Amygdala (tissue), 56 donors: ENCODE results near the gene TMEM240.
"Not testable (repeated sequence)": the region's sequence is repeated elsewhere in the genome, so short reads cannot be mapped to it uniquely, and the experiment has no call there.

ENCODE experiments used
- DNase-seq, 56 donors: peaks; one replicate each; lab custom pipeline; 2025; lab: John Stamatoyannopoulos, UW

Gene TMEM240

DNA sequence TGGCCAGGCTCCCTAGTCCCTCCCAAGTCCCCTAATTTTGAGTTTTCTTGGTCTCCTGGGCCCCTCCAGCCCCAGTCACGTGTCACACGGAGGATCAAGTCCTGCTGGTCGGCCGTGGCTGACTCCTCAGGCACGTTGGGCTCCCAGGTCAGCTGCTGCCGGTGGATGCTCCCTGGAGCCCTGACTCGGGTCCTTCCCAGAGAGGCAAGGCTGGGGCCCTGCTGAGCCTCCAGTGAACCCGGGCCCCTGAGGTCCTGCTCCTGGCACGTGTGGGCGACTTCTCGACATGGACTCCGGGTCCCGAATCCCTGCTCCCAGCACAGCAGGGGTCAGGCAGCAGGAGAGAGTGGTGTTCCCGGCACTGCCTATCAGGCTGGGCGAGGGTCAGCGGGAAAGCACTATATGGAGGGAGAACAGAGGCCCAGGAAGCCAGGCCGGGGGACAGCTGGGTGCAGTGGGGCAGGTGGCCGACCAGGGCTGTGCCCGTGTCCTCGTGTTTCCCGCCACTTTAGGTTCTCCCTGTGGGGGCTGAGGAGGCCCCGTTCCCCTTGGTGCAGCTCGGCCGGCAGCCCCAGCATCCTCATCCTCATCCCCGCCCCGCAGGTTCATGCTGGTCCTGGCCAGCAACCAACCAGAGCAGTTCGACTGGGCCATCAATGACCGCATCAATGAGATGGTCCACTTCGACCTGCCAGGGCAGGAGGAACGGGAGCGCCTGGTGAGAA is 13.2 kb downstream of the TMEM240 start:
- DNase-seq, result no peak

GRCh38 chr1:1526476-1526875 is 13.9 kb downstream of the TMEM240 start:
- DNase-seq, result not testable (repeated sequence)

DNA sequence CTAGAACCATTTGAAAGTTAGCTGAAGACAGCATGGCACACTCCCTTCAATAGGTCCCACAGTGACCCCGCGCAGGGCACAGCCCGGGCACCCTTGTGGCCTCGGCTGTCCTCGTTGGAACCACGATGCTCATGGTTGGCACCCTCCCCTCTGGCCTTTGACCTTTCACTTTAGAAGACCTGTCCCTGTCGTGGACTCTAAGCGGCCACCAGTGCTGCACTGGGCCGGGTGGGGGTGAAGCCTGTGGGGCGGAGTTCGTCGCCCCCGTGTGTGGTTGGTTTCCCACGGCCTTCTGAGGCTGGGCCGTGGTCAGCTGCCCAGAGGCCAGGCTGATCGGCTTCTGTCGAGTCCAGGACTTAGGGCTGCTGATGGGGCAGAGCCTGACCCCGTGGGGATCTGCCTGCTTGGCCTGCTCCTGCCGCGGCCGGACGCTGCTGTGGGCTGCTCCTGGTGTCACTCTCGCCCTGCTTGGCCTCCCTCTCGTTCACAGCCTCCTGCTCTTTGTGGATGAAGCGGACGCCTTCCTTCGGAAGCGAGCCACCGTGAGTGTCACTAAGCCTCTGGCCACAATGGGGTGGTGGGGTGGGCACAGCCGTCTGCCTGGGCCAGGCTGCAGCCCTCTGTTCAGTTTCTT is 15.6 kb downstream of the TMEM240 start:
- DNase-seq, result not testable (repeated sequence)

DNA sequence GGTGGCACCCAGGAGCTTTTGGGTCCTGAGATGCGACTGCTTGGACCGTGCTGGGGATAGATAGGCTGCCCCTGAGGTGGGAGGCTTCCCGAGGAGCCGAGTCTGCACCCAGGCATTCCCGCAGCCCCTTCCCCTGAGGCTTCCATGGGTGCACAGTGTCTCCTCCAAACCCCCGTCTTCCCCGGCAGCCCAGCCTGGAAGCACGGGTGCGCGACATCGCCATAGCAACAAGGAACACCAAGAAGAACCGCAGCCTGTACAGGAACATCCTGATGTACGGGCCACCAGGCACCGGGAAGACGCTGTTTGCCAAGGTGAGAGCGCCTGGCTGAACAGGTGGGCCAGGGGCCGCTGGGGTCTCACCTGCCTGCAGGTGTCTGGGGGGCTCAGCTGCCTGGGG is 16.8 kb downstream of the TMEM240 start:
- not testable (repeated sequence) for DNase-seq

- DNase-seq, result not testable (repeated sequence)
These were observed 17.2 kb downstream of the TMEM240 start for GRCh38 chr1:1523226-1523625.

GRCh38 chr1:1522536-1522935 is 17.9 kb downstream of the TMEM240 start:
- DNase-seq, result not testable (repeated sequence)

DNA sequence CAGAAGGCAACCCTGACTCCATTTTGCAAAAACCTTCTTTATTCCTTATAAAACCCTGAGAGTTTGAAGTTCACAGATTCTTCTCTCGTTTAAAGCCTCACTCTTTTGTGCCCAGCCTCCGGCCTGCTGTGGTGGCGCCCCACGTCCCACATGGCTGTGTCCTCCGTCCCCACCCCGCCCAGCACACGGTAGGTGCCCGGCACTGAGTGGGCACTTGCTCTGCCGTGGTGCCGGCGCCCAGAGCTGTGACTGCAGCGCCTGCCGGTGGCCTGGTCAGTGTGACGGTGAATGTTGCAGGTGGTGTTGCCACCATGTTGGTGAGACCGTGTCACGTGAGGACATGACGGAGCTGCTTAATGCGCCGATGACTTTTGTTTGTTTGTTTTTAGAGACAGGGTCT is 19.1 kb downstream of the TMEM240 start:
- DNase-seq, result no peak

- not testable (repeated sequence) for DNase-seq
These were observed 20.5 kb downstream of the TMEM240 start for GRCh38 chr1:1519805-1520505.

DNA sequence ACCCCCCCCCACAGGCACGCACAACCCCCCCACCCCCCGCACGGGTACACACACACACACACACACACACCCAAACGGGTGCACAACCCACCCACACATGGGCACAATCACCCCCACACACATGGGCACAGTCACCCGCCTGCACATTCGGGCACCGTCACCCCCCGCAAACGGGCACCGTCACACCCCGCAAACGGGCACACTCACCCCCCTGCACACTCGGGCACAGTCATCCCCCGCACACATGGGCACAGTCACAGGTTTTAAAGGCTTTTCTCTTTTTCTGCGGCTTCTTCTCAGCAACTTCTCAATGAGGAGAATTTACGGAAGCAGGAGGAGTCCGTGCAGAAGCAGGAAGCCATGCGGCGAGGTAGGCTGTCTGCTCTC is 21.8 kb downstream of the TMEM240 start:
- not testable (repeated sequence) for DNase-seq

- no peak for DNase-seq
These were observed 22.3 kb downstream of the TMEM240 start for GRCh38 chr1:1517973-1518620.

DNA sequence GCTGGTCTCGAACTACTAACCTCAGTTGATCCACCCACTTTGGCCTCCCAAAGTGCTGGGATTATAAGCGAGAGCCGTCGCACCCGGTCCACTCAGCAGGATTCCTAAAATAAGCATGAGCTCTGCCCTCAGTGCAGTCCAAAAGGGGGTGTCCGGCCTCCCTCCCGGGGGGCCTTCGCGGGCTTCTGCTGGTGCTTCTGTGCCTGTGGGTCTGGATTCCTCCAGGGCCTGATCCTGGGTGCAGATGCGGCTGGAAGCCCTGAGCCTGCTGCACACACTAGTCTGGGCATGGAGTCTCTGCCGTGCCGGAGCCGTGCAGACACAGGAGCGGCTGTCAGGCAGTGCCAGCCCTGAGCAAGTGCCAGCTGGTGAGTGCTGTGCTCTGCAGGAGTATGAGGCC is 23.5 kb downstream of the TMEM240 start:
- DNase-seq, result not testable (repeated sequence)

DNA sequence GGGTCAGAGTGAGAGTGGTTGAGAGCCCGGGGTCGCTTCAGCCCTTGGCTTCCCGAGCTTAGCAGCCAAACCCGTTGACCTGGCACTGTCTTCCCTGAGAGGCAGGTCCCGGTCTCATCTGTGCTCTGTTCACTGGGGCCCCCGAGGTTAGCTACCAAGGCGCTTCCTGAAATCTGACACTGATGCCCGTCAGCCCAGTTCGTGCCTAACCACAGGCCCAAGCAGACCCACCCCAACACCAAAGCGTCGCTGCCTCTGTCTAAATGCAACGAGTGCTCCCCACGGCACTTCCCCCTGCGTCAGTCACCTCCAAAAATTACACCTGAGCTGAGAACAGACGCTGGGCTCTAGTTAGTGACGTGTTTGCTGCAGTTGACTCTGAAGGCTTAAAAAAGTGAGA is 26.0 kb downstream of the TMEM240 start:
- not testable (repeated sequence) for DNase-seq

DNA sequence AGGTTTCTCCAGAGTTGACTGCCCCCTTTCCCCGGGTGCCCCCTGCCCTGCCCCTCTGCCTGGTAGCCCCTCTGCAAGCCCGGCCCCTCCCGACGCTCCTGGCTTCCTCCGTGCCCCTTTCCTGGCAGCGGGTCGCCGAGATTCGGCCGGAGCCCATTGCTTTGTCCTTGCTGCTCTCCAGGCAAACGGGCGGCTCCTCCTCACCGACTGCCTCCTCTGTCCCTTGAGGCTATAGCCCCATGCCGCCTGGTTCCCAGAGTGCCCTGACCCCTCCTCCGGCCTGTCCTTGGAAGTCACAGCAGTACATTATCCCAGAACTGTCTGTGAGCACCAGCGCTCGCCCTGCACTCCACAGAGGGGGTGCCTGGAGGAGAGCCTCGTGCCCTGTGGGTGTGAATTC is 26.7 kb downstream of the TMEM240 start:
- DNase-seq, result not testable (repeated sequence)

DNA sequence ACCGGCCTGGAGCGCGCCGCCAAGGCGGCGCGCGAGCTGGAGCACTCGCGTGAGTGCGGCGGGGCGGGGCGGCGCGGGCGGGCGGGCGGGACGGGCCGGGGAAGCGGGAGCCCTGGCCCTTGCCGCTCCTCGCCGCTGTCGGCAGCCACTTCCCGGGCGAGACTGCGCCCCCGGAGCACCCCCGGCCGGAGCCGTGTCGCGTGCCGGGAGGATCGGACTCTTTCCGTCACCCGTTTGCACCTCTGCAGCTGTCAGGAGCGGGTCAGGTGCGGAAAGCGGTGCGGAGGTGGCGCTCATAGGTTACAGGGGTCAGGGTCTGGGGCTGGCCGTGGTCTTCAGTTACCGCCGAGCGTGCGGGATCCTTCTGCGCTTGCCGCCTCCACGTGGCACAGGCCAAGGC is 28.0 kb downstream of the TMEM240 start:
- not testable (repeated sequence) for DNase-seq

GRCh38 chr1:1511533-1512285 is 28.7 kb downstream of the TMEM240 start, which contains the start of gene ATAD3A:
ATAD3A (plus strand) TSS chr1:1512162; CDS start chr1:1512269, 107 bp downstream.
- DNase-seq, result peak; percentile 82 to 99 (median 96)

DNA sequence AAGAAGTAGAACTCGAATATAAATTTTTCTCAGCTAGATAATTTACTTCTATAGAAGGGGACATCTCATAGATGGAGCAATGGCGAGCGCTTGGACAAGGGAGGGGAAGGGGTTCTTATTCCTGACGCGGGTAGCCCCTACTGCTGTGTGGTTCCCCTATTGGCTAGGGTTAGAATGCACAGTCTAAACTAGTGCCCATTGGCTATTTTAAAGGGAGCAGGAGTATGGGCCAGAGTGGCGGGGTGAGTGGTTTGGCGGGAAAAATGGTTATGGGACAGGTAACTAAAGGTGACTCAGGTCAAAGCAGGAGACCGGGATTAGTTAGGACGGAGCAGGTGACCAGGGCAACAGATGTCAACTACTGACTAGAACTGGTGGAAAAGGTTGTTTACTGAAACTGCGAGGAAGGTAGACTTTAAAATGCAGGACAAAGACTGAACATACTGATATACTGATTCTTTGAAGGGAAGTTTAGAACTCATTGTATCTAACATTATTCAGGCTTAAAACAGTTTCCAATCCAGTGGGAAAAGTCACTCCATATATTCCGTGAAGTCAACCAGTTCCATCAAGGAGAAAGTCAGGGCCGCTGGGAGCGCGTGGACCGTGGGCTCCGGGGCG is 29.4 kb downstream of the TMEM240 start:
- DNase-seq, result no peak

- not testable (repeated sequence) for DNase-seq
These were observed 31.0 kb downstream of the TMEM240 start for GRCh38 chr1:1509465-1509850.

- DNase-seq, result not testable (repeated sequence)
These were observed 31.5 kb downstream of the TMEM240 start for GRCh38 chr1:1508775-1509464.

GRCh38 chr1:1507305-1507704 is 33.1 kb downstream of the TMEM240 start:
- DNase-seq, result no peak
